Stimulated activated CD4-positive, alpha-beta T cell treated with anti-CD3 and anti-CD28 coated beads, TNF-alpha, amount 100 ng/mL, for 4 hours (primary cell): Measurements from ENCODE around the gene UBE2D3.

Experiments
- DNase-seq, 3 experiments: peaks; one replicate each; pipeline ENCODE4 v3.0.0-alpha.2; 2020; ENCODE audit warnings: low read depth in 3 of 3

Gene UBE2D3

GRCh38 chr4:102754044-102754443 lies 73.3 kb downstream of the UBE2D3 start:
- no peak for DNase-seq

GRCh38 chr4:102751941-102752340 lies 75.4 kb downstream of the UBE2D3 start:
- DNase-seq: no peak
